ENCODE results near the gene EGR1. TPM values are rescaled to one million over a fixed set of nuclear protein-coding genes. Genes with fewer than 3 reads are reported as not detected.
A peak's percentile ranks its signal among the peaks of the same experiment; 100 is the strongest.
"Not testable (repeated sequence)": the region's sequence is repeated elsewhere in the genome, so short reads cannot be mapped to it uniquely, and the experiment has no call there.

EGR1 gene
- total RNA-seq, 2 donors from 2014 or later = 94.3 to 105 TPM

DNA sequence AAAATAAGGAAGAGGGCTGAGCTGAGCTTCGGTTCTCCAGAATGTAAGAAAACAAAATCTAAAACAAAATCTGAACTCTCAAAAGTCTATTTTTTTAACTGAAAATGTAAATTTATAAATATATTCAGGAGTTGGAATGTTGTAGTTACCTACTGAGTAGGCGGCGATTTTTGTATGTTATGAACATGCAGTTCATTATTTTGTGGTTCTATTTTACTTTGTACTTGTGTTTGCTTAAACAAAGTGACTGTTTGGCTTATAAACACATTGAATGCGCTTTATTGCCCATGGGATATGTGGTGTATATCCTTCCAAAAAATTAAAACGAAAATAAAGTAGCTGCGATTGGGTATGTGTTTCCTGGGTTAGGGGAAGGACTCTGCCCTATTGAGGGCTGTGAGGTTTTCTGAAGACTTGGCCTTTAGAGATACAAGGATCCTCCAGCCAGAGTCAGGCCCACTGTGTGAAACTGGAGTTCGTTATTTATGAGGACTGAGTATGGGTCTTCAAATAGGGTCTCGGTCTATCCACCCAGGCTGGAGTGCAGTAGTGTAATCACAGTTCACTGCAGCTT is 3.8 kb downstream of the EGR1 start:
- H3K36me3 Mint-ChIP-seq (ENCODE audit: insufficient read depth in 2 of 2) = peaks cover 14 to 20% of the 10 kb centered on the region in 2 donors
- peaks cover 25% of the 10 kb centered on the region for H3K4me1 Mint-ChIP-seq (ENCODE audit: low read depth)
- no peak for ATAC-seq (replicated peaks in 1 of 2)
- peak overlapping the region; percentile 90 to 91 for H3K4me3 Mint-ChIP-seq
- H3K9me3 Mint-ChIP-seq = no peaks in the 10 kb centered on the region
- DNase-seq = no peak
- H3K27ac Mint-ChIP-seq = no peak overlapping the region
- no peaks in the 10 kb centered on the region for H3K27me3 Mint-ChIP-seq (ENCODE audit: low read depth)

- DNase-seq = no peak
- H3K27me3 Mint-ChIP-seq (ENCODE audit: low read depth) = no peaks in the 10 kb centered on the region
Measured at GRCh38 chr5:138469540-138470321, 4.5 kb downstream of the EGR1 start.

DNA sequence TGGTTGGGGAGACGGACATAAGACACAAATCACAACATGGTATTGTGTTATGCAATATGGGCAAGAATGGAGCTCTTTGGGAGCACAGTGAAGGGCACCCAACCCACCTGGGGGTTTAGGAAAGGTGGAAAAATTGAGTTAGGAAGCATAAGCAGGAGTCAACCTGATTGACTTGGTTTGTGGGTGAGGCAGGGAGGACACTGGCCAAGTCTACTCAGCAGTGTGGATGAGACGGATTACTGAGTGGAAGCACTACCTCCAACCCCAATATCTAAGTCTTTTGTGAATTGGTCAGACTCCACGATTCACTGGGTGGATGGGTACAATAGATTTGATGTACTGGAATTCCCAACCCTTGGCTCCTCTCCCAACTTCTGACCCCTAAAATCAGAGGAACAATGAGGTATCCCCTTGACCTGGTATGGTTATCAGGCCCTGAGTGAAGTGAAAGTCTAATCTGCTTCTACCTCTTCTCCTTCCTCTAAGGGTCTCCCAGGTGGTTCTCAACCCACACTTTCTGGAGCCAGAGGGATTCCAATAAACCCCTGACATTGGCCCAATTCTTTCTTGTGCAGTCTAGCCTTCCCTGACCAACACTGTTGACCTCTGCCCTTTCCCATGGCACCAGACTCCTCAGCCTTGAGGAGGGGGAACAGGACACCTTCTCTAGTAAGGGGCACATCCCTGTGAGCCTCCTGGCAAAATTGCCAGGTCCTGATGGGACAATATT is 5.2 kb downstream of the EGR1 start:
- ATAC-seq (replicated peaks in 1 of 2) (peak in 1 of 2 donors; percentile 3), DNase-seq (no peak)
- Mint-ChIP-seq H3K36me3 (ENCODE audit: insufficient read depth in 2 of 2) (peaks cover 12 to 19% of the 10 kb centered on the region in 2 donors), H3K27ac (no peak overlapping the region), H3K9me3 (no peaks in the 10 kb centered on the region), H3K27me3 (ENCODE audit: low read depth) (no peaks in the 10 kb centered on the region), H3K4me3 (no peak overlapping the region), H3K4me1 (ENCODE audit: low read depth) (peaks cover 25% of the 10 kb centered on the region)

More at GRCh38 chr5:138469540-138470321, 4.5 kb downstream of the EGR1 start:
- peaks cover 25% of the 10 kb centered on the region for H3K4me1 Mint-ChIP-seq (ENCODE audit: low read depth)
- no peaks in the 10 kb centered on the region for H3K9me3 Mint-ChIP-seq
- ATAC-seq (replicated peaks in 1 of 2) = no peak
- peaks cover 14 to 20% of the 10 kb centered on the region in 2 donors for H3K36me3 Mint-ChIP-seq (ENCODE audit: insufficient read depth in 2 of 2)
- no peak overlapping the region for H3K27ac Mint-ChIP-seq
- H3K4me3 Mint-ChIP-seq = peak overlapping the region in 1 of 2 donors; percentile 14

- H3K9me3 Mint-ChIP-seq = no peaks in the 10 kb centered on the region
- no peak overlapping the region for H3K4me3 Mint-ChIP-seq
- H3K36me3 Mint-ChIP-seq (ENCODE audit: insufficient read depth in 2 of 2) = peaks cover 12 to 19% of the 10 kb centered on the region in 2 donors
- H3K4me1 Mint-ChIP-seq (ENCODE audit: low read depth) = peaks cover 25% of the 10 kb centered on the region
- H3K27ac Mint-ChIP-seq = no peak overlapping the region
- no peaks in the 10 kb centered on the region for H3K27me3 Mint-ChIP-seq (ENCODE audit: low read depth)
- DNase-seq (no peak), ATAC-seq (replicated peaks in 1 of 2) (peak in 1 of 2 donors; percentile 1)
Measured at GRCh38 chr5:138471052-138471361, 5.7 kb downstream of the EGR1 start.

DNA sequence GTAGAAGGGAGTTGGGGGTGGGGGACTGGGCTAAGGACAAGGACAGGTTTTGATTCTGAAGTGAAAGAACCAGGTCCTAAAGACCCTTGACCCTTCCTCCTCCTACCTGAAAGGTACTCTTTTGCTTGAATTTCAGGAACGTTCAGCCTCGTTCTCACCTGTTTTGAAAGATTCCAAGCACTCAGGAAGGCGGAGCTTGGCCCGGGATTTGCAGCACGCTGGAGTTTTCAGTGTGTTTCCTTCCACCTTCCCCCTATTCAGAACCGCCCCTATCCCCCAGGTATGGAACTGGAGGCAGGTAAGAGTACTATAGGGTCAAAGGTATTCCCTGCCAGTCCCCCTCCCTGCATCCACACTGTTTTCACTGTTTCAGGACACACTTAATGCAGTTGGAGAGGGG is 7.1 kb downstream of the EGR1 start:
- peaks cover 10% of the 10 kb centered on the region in 2 donors for H3K36me3 Mint-ChIP-seq (ENCODE audit: insufficient read depth in 2 of 2)
- no peak overlapping the region for H3K27ac Mint-ChIP-seq
- ATAC-seq (replicated peaks in 1 of 2) = no peak
- DNase-seq = no peak
- H3K4me1 Mint-ChIP-seq (ENCODE audit: low read depth) = peaks cover 16% of the 10 kb centered on the region
- no peak overlapping the region for H3K4me3 Mint-ChIP-seq
- no peaks in the 10 kb centered on the region for H3K27me3 Mint-ChIP-seq (ENCODE audit: low read depth)
- H3K9me3 Mint-ChIP-seq = no peaks in the 10 kb centered on the region

- not testable (repeated sequence) for H3K27me3 Mint-ChIP-seq (ENCODE audit: low read depth); H3K27ac Mint-ChIP-seq; H3K4me1 Mint-ChIP-seq (ENCODE audit: low read depth); H3K9me3 Mint-ChIP-seq; H3K4me3 Mint-ChIP-seq; DNase-seq; H3K36me3 Mint-ChIP-seq (ENCODE audit: insufficient read depth in 2 of 2); ATAC-seq (replicated peaks in 1 of 2)
Measured at GRCh38 chr5:138473151-138473550, 7.9 kb downstream of the EGR1 start.

- Mint-ChIP-seq H3K4me3 (no peak overlapping the region), H3K4me1 (ENCODE audit: low read depth) (no peaks in the 10 kb centered on the region), H3K27me3 (ENCODE audit: low read depth) (no peaks in the 10 kb centered on the region), H3K9me3 (no peaks in the 10 kb centered on the region), H3K27ac (no peak overlapping the region), H3K36me3 (ENCODE audit: insufficient read depth in 2 of 2) (no peaks in the 10 kb centered on the region)
- ATAC-seq (replicated peaks in 1 of 2) (no peak), DNase-seq (no peak)
Measured at GRCh38 chr5:138476918-138477317, 11.6 kb downstream of the EGR1 start.

DNA sequence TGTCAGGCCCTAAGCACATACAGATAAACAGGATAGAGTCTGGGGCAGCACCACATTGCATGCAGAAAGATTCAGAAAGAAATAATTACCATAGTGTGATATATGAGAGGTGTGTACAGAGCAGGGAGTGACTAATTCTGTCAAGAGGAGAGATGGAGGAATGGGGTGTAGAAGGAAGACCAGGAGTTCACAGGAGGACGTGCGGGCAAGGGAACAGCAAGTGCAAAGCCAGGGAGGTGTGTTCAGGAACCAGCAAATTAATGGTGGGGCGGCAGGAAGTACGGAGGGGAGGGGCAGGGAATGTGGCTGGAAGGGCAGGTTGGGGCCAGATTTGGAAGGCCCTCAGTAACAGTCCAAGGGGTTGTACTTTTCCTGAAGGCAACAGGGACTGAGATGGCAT is 17.4 kb downstream of the EGR1 start:
- no peak overlapping the region for H3K4me3 Mint-ChIP-seq
- no peaks in the 10 kb centered on the region for H3K36me3 Mint-ChIP-seq (ENCODE audit: insufficient read depth in 2 of 2)
- no peak for ATAC-seq (replicated peaks in 1 of 2)

GRCh38 chr5:138488481-138488945 is 23.2 kb downstream of the EGR1 start:
- DNase-seq (no peak), ATAC-seq (replicated peaks in 1 of 2) (no peak)
- Mint-ChIP-seq H3K4me3 (no peak overlapping the region), H3K4me1 (ENCODE audit: low read depth) (peaks cover 16% of the 10 kb centered on the region), H3K9me3 (no peaks in the 10 kb centered on the region), H3K27ac (no peak overlapping the region), H3K27me3 (ENCODE audit: low read depth) (peaks cover 22% of the 10 kb centered on the region), H3K36me3 (ENCODE audit: insufficient read depth in 2 of 2) (no peaks in the 10 kb centered on the region)

More for the DNA sequence above, 17.4 kb downstream of the EGR1 start:
- Mint-ChIP-seq H3K4me1 (ENCODE audit: low read depth) (no peaks in the 10 kb centered on the region), H3K27me3 (ENCODE audit: low read depth) (no peaks in the 10 kb centered on the region), H3K9me3 (no peaks in the 10 kb centered on the region), H3K27ac (no peak overlapping the region)
- DNase-seq = no peak

DNA sequence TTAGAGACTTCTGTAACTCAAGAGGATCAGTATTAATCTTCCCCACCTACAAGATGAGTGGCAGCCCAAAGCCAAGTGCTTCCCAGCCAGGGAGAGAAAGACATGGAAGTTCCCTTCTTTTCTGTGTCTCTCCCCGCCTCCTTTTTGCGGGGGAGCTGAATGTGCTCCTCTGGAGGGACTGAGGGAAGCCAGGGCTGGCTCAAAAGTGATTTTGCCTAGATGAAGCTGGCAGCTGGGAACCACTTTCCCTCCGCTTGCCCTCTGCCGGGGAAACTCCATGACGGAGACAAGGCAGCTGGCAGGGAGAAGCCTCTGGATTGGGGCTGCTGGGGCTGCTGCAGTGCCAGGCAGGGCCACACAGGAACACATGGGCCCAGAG is 24.4 kb downstream of the EGR1 start:
- Mint-ChIP-seq H3K36me3 (ENCODE audit: insufficient read depth in 2 of 2) (no peaks in the 10 kb centered on the region), H3K27ac (no peak overlapping the region), H3K4me3 (no peak overlapping the region), H3K9me3 (no peaks in the 10 kb centered on the region), H3K4me1 (ENCODE audit: low read depth) (peaks cover 16% of the 10 kb centered on the region), H3K27me3 (ENCODE audit: low read depth) (peaks cover 22% of the 10 kb centered on the region)
- no peak for DNase-seq
- no peak for ATAC-seq (replicated peaks in 1 of 2)

DNA sequence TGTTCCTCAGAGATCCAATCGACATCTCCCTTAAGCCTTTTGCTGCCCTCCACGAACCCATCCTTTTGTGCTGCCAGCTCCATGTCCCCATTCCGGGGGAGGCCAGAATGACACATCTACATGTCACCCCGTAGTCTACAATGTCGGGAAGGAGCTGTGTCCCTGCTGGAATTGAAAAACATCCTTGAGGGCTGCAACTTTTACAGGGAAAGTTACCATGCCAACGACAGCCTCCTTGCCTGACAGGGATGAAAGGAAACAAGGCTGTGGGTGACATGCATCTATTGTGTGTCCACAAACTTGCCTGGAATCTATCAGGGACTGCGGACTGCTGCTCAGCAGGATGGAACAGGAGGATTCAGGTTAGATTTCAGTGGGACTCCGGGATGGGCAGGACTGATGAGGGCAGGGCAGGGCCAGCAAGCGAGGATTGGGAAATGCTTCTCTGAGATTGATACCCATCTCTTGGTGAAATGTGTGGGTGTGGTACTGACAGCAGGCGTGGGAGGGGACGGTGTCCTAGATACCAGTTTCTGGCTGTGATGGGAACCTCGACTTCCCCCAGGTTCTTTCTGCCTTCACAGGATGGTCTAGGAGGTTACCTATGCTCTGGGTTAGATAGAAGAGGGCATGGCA is 25.5 kb downstream of the EGR1 start:
- peaks cover 16% of the 10 kb centered on the region for H3K4me1 Mint-ChIP-seq (ENCODE audit: low read depth)
- ATAC-seq (replicated peaks in 1 of 2) (no peak), DNase-seq (no peak)
- no peak overlapping the region for H3K27ac Mint-ChIP-seq
- peaks cover 22% of the 10 kb centered on the region for H3K27me3 Mint-ChIP-seq (ENCODE audit: low read depth)
- peak overlapping the region; percentile 56 to 64 for H3K4me3 Mint-ChIP-seq
- H3K9me3 Mint-ChIP-seq = no peaks in the 10 kb centered on the region
- no peaks in the 10 kb centered on the region for H3K36me3 Mint-ChIP-seq (ENCODE audit: insufficient read depth in 2 of 2)

- Mint-ChIP-seq H3K4me1 (ENCODE audit: low read depth) (peaks cover 16% of the 10 kb centered on the region), H3K27me3 (ENCODE audit: low read depth) (peaks cover 22% of the 10 kb centered on the region), H3K4me3 (peak overlapping the region; percentile 56 to 64), H3K9me3 (no peaks in the 10 kb centered on the region), H3K36me3 (ENCODE audit: insufficient read depth in 2 of 2) (no peaks in the 10 kb centered on the region), H3K27ac (no peak overlapping the region)
- no peak for DNase-seq
- ATAC-seq (replicated peaks in 1 of 2) = no peak
Measured at GRCh38 chr5:138491284-138491648, 26.0 kb downstream of the EGR1 start.
